ENCODE data around the gene SSNA1.
"Not testable (repeated sequence)": the region's sequence is repeated elsewhere in the genome, so short reads cannot be mapped to it uniquely, and the experiment has no call there.

Gene SSNA1

GRCh38 chr9:137233143-137233980 is 44.9 kb downstream of the SSNA1 start:
- no peak for DNase-seq (ENCODE audit: low read depth)

- DNase-seq (ENCODE audit: low read depth) = no peak
Observed at GRCh38 chr9:137234055-137234697, 45.7 kb downstream of the SSNA1 start.

GRCh38 chr9:137234758-137235423 is 46.4 kb downstream of the SSNA1 start:
- DNase-seq (ENCODE audit: low read depth) = no peak

GRCh38 chr9:137235424-137236237 is 47.2 kb downstream of the SSNA1 start:
- no peak for DNase-seq (ENCODE audit: low read depth)

- DNase-seq (ENCODE audit: low read depth) = peak; percentile 84
Observed at GRCh38 chr9:137236238-137236935, 47.9 kb downstream of the SSNA1 start.

- no peak for DNase-seq (ENCODE audit: low read depth)
Observed at GRCh38 chr9:137236936-137237421, 48.5 kb downstream of the SSNA1 start.

GRCh38 chr9:137237759-137238726 is 49.6 kb downstream of the SSNA1 start:
- DNase-seq (ENCODE audit: low read depth) = no peak

- DNase-seq (ENCODE audit: low read depth) = not testable (repeated sequence)
Observed at GRCh38 chr9:137239541-137240200, 51.2 kb downstream of the SSNA1 start.

Data from stimulated activated CD8-positive, alpha-beta memory T cell treated with anti-CD3 and anti-CD28 coated beads, Interleukin-12 subunit alpha, Interleukin-12 subunit beta, amount 100 ng/mL, for 1 hour (primary cell).